Endothelial cell of umbilical vein (primary cell): ENCODE results near the gene C10orf71. TPM values are rescaled to one million over a fixed set of nuclear protein-coding genes. Genes with fewer than 3 reads are reported as not detected.

Experiments used
- BruUV-seq: library from RNA; stranded (reverse); fragments of 400-500 nt; replicated peaks from 2 replicates; lab custom pipeline; 2021; lab: Mats Ljungman, UMichigan
- CTCF ChIA-PET: fragments of 300-600, 350-600 bp; sonication (Branson Sonifier 250); formaldehyde crosslinking; loops from one replicate; lab custom pipeline; 2021; ENCODE audit warnings: antibody characterized with exemption, inconsistent platforms; lab: Charles Lee
- POLR2A ChIA-PET: fragments of 300-600, 350-600 bp; sonication (Branson Sonifier 250); formaldehyde crosslinking; loops from one replicate; lab custom pipeline; 2021; ENCODE audit warnings: antibody characterized with exemption, inconsistent platforms; lab: Charles Lee
- DNase-seq: peaks from one replicate; pipeline ENCODE4 v3.0.0-alpha.2; 2011; ENCODE audit warnings: low read depth, low spot score
- FAIRE-seq: peaks from 2 replicates; lab custom pipeline; 2011; peaks lifted over from hg19 to GRCh38; lab: Jason Lieb, UNC
- H2AFZ ChIP-seq: 2 replicates; pipeline ENCODE4 v1.6.0; 2012; ENCODE audit warnings: low read depth, low read length, control low read depth, inconsistent platforms
- H3K27ac ChIP-seq: 2 replicates; pipeline ENCODE4 v1.5.1; 2011; ENCODE audit warnings: low read depth, mild to moderate bottlenecking, control low read depth, low read length, moderate library complexity; ENCODE audit not compliant: insufficient read depth
- H3K27me3 ChIP-seq, 2 experiments: 2 replicates each; pipeline versions ENCODE4 v1.6.0 to v1.6.1; 2011; ENCODE audit warnings: low read length in 2 of 2, mixed read lengths in 1 of 2; ENCODE audit not compliant: control insufficient read depth in 2 of 2, insufficient read depth in 2 of 2
- H3K36me3 ChIP-seq, 2 experiments: 2 replicates in 1 of 2; 3 replicates in 1 of 2; pipeline ENCODE4 v1.5.1; 2011; ENCODE audit warnings: low read length in 2 of 2, mild to moderate bottlenecking in 1 of 2, moderate library complexity in 1 of 2; ENCODE audit not compliant: control insufficient read depth in 2 of 2, insufficient read depth in 2 of 2; ENCODE audit errors: extremely low read depth in 1 of 2
- H3K4me1 ChIP-seq: 3 replicates; pipeline ENCODE4 v1.5.1; 2011; ENCODE audit warnings: mild to moderate bottlenecking, low read length; ENCODE audit not compliant: control insufficient read depth, insufficient read depth; ENCODE audit errors: extremely low read depth
- H3K4me2 ChIP-seq: 2 replicates; pipeline ENCODE4 v1.6.1; 2011; ENCODE audit warnings: low read length, control low read depth, mixed read lengths; ENCODE audit not compliant: insufficient read depth
- H3K4me3 ChIP-seq, 3 experiments: fragments of 200-600 bp in 1 of 3; sonication (generic), shearing (Covaris generic) in 1 of 3; replicated peaks in 1 of 3; 2 replicates each; pipeline ENCODE4 v1.5.1; 2011 to 2016; ENCODE audit warnings: control low read depth in 3 of 3, low read length in 3 of 3, mild to moderate bottlenecking in 2 of 3, inconsistent platforms in 1 of 3, low read depth in 1 of 3, moderate library complexity in 1 of 3; ENCODE audit not compliant: insufficient read depth in 1 of 3
- H3K79me2 ChIP-seq: 2 replicates; pipeline ENCODE4 v1.6.0; 2012; ENCODE audit warnings: low read length, inconsistent platforms; ENCODE audit not compliant: control insufficient read depth, insufficient read depth
- H3K9ac ChIP-seq: replicated peaks from 2 replicates; pipeline ENCODE3; 2011; ENCODE audit warnings: low read length, control low read depth; ENCODE audit not compliant: insufficient read depth; ENCODE audit errors: extremely low read depth
- H3K9me1 ChIP-seq: replicated peaks from 3 replicates; pipeline ENCODE4 v1.6.0; 2011; ENCODE audit warnings: mild to moderate bottlenecking, low read length; ENCODE audit not compliant: control insufficient read depth, insufficient read depth; ENCODE audit errors: extremely low read depth
- H3K9me3 ChIP-seq: replicated peaks from 2 replicates; pipeline ENCODE4 v1.5.1; 2012; ENCODE audit warnings: low read length, inconsistent platforms; ENCODE audit not compliant: control insufficient read depth, insufficient read depth
- H4K20me1 ChIP-seq: replicated peaks from 2 replicates; pipeline ENCODE3; 2011; ENCODE audit warnings: mild to moderate bottlenecking, low read length; ENCODE audit not compliant: control insufficient read depth, insufficient read depth; ENCODE audit errors: extremely low read depth
- FOS ChIP-seq: IDR thresholded peaks from 2 replicates; pipeline ENCODE4 v1.6.1; 2011; ENCODE audit warnings: mild to moderate bottlenecking, low read length, moderate library complexity, borderline replicate concordance; ENCODE audit not compliant: insufficient read depth
- GATA2 ChIP-seq: IDR thresholded peaks from 2 replicates; pipeline ENCODE4 v1.7.0; 2011; ENCODE audit warnings: low read depth, mild to moderate bottlenecking, moderate library complexity, mixed read lengths, low read length; ENCODE audit not compliant: insufficient read length, insufficient read depth
- JUN ChIP-seq: IDR thresholded peaks from 2 replicates; pipeline ENCODE4 v1.6.1; 2011; ENCODE audit warnings: borderline replicate concordance, low read depth; ENCODE audit not compliant: insufficient read length, insufficient read depth
- MYC ChIP-seq: IDR thresholded peaks from one replicate; pipeline ENCODE4 v1.6.1; 2011; ENCODE audit warnings: mild to moderate bottlenecking, low read depth, low read length
- POLR2A ChIP-seq: IDR thresholded peaks from 2 replicates; pipeline ENCODE4 v1.6.1; 2012; ENCODE audit warnings: low read depth, mild to moderate bottlenecking, control low read depth, low read length
- POLR2AphosphoS5 ChIP-seq: IDR thresholded peaks from 2 replicates; pipeline ENCODE4 v1.6.1; 2012; ENCODE audit warnings: low read depth, mild to moderate bottlenecking, control low read depth, low read length, moderate library complexity; ENCODE audit not compliant: insufficient read depth
- dilution Hi-C: fragments of 300-500 bp; cut with MboI; formaldehyde crosslinking; loops from one replicate; pipeline ENCODE4 v1.15.0; 2019; ENCODE audit warnings: low sequenced_read_pairs; ENCODE audit not compliant: extremely low pct_ligation_motif_present
- intact Hi-C: fragments of 100-400 bp; cut with micrococcal nuclease; formaldehyde crosslinking; loops from one replicate; pipeline ENCODE4 v1.10.0; 2022
- polyA plus RNA-seq, 4 experiments: library from polyadenylated mRNA; depleted of rRNA in 3 of 4; stranded (reverse) in 3 of 4; unstranded in 1 of 4; fragments of >200 nt; gene quantifications; 2 replicates each; pipeline versions ENCODE4 v1.2.1 to v1.2.3, GENCODE V29; 2011 to 2012; ENCODE audit warnings: missing spikeins in 1 of 4
- total RNA-seq: library from RNA; stranded (reverse); gene quantifications from 2 replicates; pipeline ENCODE4 v1.2.3, GENCODE V29; 2021
- TF ChIP-seq, protein P1 (sequence below), 2 donors: IDR thresholded peaks; 1 replicate in 1 of 2; 2 replicates in 1 of 2; pipeline ENCODE4 v1.5.1; 2011; ENCODE audit warnings: low read length in 2 of 2, mild to moderate bottlenecking in 2 of 2, moderate library complexity in 2 of 2, control low read depth in 1 of 2, inconsistent platforms in 1 of 2, low read depth in 1 of 2; ENCODE audit not compliant: insufficient read depth in 1 of 2; ENCODE audit errors: extremely low read depth in 1 of 2
- TF ChIP-seq, protein P2 (sequence below): IDR thresholded peaks from 2 replicates; pipeline ENCODE4 v1.6.1; 2011; ENCODE audit not compliant: insufficient read depth, insufficient read length

C10orf71 gene
- total and polyA plus RNA-seq, 2 donors (not counting 3 experiments of a cell fraction or from before 2014, with no cell fraction given) = not detected

DNA sequence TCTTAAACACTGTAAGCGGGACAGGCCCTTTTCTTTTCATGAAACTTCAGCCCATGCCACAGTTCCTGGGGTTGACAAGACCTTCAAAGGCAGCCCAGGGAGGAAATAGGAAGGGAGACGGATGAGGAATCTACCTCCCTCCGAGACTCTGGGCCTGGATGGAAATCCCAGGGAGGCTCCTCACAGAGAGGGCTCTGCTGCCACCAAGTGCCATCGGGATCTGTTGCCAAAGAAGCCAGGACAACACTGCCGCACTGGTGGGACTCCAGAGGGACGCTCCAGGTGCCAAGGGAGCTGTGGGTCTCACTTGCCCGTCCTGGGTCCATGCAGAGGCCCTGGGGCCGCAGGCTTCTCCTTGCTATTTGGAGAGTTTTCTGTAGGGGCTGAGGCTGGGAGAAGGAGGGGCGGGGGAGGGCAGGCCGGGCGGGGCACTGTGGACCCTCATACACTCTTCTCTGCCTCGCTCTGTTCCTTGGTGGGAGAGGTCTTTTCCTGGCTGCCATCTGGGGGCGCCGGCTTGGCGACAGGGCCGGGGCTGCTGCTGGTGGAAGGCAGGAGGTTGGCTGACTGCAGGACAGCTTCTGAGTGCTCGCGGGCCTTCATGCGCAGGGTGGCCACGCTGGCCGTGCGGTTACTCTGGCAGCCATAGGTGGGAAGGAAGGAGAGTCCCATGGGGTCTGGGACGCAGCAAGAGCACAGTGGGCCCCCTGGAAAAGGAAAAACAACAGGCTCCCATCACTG lies 66.9 kb downstream of the C10orf71 start:
- no TSS peak for BruUV-seq
- POLR2A ChIA-PET = no interaction called here
- no peaks in the 10 kb centered on the region for H3K9me3 ChIP-seq
- dilution Hi-C loops = no loop called here
- TF ChIP-seq JUN (no peak), POLR2AphosphoS5 (no peak), POLR2A (no peak), MYC (no peak), GATA2 (no peak), FOS (no peak)
- TF ChIP-seq, protein P1, sequence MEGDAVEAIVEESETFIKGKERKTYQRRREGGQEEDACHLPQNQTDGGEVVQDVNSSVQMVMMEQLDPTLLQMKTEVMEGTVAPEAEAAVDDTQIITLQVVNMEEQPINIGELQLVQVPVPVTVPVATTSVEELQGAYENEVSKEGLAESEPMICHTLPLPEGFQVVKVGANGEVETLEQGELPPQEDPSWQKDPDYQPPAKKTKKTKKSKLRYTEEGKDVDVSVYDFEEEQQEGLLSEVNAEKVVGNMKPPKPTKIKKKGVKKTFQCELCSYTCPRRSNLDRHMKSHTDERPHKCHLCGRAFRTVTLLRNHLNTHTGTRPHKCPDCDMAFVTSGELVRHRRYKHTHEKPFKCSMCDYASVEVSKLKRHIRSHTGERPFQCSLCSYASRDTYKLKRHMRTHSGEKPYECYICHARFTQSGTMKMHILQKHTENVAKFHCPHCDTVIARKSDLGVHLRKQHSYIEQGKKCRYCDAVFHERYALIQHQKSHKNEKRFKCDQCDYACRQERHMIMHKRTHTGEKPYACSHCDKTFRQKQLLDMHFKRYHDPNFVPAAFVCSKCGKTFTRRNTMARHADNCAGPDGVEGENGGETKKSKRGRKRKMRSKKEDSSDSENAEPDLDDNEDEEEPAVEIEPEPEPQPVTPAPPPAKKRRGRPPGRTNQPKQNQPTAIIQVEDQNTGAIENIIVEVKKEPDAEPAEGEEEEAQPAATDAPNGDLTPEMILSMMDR (IDR thresholded peaks at IDR 0.05; ENCODE audit: extremely low read depth in 1 of 2, insufficient read depth in 1 of 2, low read depth in 1 of 2, low read length in 2 of 2) = no peak
- TF ChIP-seq, protein P2, sequence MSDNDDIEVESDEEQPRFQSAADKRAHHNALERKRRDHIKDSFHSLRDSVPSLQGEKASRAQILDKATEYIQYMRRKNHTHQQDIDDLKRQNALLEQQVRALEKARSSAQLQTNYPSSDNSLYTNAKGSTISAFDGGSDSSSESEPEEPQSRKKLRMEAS = no peak
- no peaks in the 10 kb centered on the region for H3K9me1 ChIP-seq
- FAIRE-seq = no peak
- H3K27me3 ChIP-seq = no peaks in the 10 kb centered on the region
- H3K4me2 ChIP-seq = no peak overlapping the region
- H4K20me1 ChIP-seq = no peaks in the 10 kb centered on the region
- H3K36me3 ChIP-seq = no peaks in the 10 kb centered on the region
- H3K4me3 ChIP-seq = no peak overlapping the region
- H3K9ac ChIP-seq = no peak overlapping the region
- no peak overlapping the region for H2AFZ ChIP-seq
- intact Hi-C loops = no loop called here
- no peak overlapping the region for H3K27ac ChIP-seq
- DNase-seq = no peak
- CTCF ChIA-PET = interaction anchor here (1.2 kb wide), 1 partner anchor 42 kb away, joined by 3 read pairs; no protein-coding TSS in a partner anchor
- H3K4me1 ChIP-seq = peaks cover 7% of the 10 kb centered on the region
- H3K79me2 ChIP-seq = no peaks in the 10 kb centered on the region
